ENCODE measurements around the gene SLC46A3. TPM values are rescaled to one million over a fixed set of nuclear protein-coding genes. Genes with fewer than 3 reads are reported as not detected.

The SLC46A3 gene
- total RNA-seq, 1 donor from 2014 or later, result 6.1 TPM

- peak; percentile 41 for FAIRE-seq
- TF ChIP-seq, protein P1, sequence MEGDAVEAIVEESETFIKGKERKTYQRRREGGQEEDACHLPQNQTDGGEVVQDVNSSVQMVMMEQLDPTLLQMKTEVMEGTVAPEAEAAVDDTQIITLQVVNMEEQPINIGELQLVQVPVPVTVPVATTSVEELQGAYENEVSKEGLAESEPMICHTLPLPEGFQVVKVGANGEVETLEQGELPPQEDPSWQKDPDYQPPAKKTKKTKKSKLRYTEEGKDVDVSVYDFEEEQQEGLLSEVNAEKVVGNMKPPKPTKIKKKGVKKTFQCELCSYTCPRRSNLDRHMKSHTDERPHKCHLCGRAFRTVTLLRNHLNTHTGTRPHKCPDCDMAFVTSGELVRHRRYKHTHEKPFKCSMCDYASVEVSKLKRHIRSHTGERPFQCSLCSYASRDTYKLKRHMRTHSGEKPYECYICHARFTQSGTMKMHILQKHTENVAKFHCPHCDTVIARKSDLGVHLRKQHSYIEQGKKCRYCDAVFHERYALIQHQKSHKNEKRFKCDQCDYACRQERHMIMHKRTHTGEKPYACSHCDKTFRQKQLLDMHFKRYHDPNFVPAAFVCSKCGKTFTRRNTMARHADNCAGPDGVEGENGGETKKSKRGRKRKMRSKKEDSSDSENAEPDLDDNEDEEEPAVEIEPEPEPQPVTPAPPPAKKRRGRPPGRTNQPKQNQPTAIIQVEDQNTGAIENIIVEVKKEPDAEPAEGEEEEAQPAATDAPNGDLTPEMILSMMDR (IDR thresholded peaks at IDR 0.05; ENCODE audit: insufficient read depth, low read depth, low read length), result no peak
- no peak for TF ChIP-seq EZH2 (IDR thresholded peaks at IDR 0.05; ENCODE audit: insufficient read depth, low read length)
- H3K27me3 ChIP-seq (ENCODE audit: insufficient read depth, low read length), result no peaks in the 10 kb centered on the region
- Mint-ChIP-seq H3K27me3 (ENCODE audit: low read depth, unreplicated experiment) (no peaks in the 10 kb centered on the region), H3K27ac (ENCODE audit: unreplicated experiment) (peak overlapping the region; percentile 58), H3K36me3 (ENCODE audit: low read depth, unreplicated experiment) (peaks cover 4% of the 10 kb centered on the region), H3K4me1 (ENCODE audit: low read depth, unreplicated experiment) (peaks cover 22% of the 10 kb centered on the region), H3K9me3 (ENCODE audit: unreplicated experiment) (no peaks in the 10 kb centered on the region), H3K4me3 (ENCODE audit: unreplicated experiment) (peak overlapping the region; percentile 79)
- H3K9ac ChIP-seq (ENCODE audit: low read length), result no peak overlapping the region
- H3K4me1 ChIP-seq (ENCODE audit: insufficient read depth, low read length), result peaks cover 15% of the 10 kb centered on the region
- peak; percentile 36 for DNase-seq (ENCODE audit: low read depth)
- no peak overlapping the region for H3K27ac ChIP-seq (ENCODE audit: low read depth, low read length)
- no peaks in the 10 kb centered on the region for H3K36me3 ChIP-seq (ENCODE audit: insufficient read depth, low read length)
- no peaks in the 10 kb centered on the region for H3K79me2 ChIP-seq (ENCODE audit: insufficient read depth, low read length)
- peak overlapping the region; percentile 37 for H3K4me2 ChIP-seq (ENCODE audit: low read length)
- H3K9me3 ChIP-seq (ENCODE audit: insufficient read depth, low read depth, low read length), result no peaks in the 10 kb centered on the region
- no peaks in the 10 kb centered on the region for H4K20me1 ChIP-seq (ENCODE audit: insufficient read depth, low read length)
- no peak overlapping the region for H2AFZ ChIP-seq (ENCODE audit: low read depth, low read length)
- no peak overlapping the region for H3K4me3 ChIP-seq (ENCODE audit: insufficient read depth, low read depth, low read length)
Observed at GRCh38 chr13:28716511-28716910, 2.3 kb downstream of the SLC46A3 start.

- Histone ChIP-seq H3K79me2 (ENCODE audit: insufficient read depth, low read length) (no peaks in the 10 kb centered on the region), H3K9me3 (ENCODE audit: insufficient read depth, low read depth, low read length) (no peaks in the 10 kb centered on the region), H3K36me3 (ENCODE audit: insufficient read depth, low read length) (no peaks in the 10 kb centered on the region), H3K4me3 (ENCODE audit: insufficient read depth, low read depth, low read length) (no peak overlapping the region), H2AFZ (ENCODE audit: low read depth, low read length) (no peak overlapping the region), H3K27ac (ENCODE audit: low read depth, low read length) (no peak overlapping the region), H3K4me1 (ENCODE audit: insufficient read depth, low read length) (peaks cover 11% of the 10 kb centered on the region), H3K27me3 (ENCODE audit: insufficient read depth, low read length) (no peaks in the 10 kb centered on the region), H4K20me1 (ENCODE audit: insufficient read depth, low read length) (no peaks in the 10 kb centered on the region), H3K9ac (ENCODE audit: low read length) (no peak overlapping the region), H3K4me2 (ENCODE audit: low read length) (no peak overlapping the region)
- DNase-seq (ENCODE audit: low read depth) (no peak), FAIRE-seq (no peak)
- Mint-ChIP-seq H3K9me3 (ENCODE audit: unreplicated experiment) (no peaks in the 10 kb centered on the region), H3K36me3 (ENCODE audit: low read depth, unreplicated experiment) (peaks cover 4% of the 10 kb centered on the region), H3K4me3 (ENCODE audit: unreplicated experiment) (no peak overlapping the region), H3K27ac (ENCODE audit: unreplicated experiment) (no peak overlapping the region), H3K27me3 (ENCODE audit: low read depth, unreplicated experiment) (no peaks in the 10 kb centered on the region), H3K4me1 (ENCODE audit: low read depth, unreplicated experiment) (peaks cover 16% of the 10 kb centered on the region)
- TF ChIP-seq, protein P1 (IDR thresholded peaks at IDR 0.05; ENCODE audit: insufficient read depth, low read depth, low read length), result no peak
Observed at GRCh38 chr13:28714651-28715050, 4.1 kb downstream of the SLC46A3 start.

DNA sequence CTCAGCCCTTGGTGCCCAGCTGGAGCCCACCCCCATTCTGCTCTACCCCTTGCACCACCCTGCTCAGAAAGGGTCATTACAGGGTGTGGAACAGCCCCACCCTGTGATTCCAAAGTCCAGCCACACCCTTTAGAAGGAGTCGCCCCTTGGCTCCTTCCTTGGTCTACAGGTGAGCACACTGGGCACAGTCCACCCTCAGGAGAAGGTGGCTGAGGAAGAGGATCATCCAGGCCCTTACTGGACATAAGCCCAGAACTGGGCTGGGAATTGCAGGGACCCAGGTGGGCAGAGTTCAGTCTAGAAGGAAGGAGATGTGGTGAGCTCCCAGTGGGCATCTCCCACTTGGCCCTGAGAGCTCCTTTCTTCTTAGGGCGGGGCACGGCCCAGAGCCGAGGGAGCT, 8.6 kb downstream of the SLC46A3 start:
- no peak overlapping the region for H3K4me3 ChIP-seq (ENCODE audit: insufficient read depth, low read depth, low read length)
- H2AFZ ChIP-seq (ENCODE audit: low read depth, low read length), result no peak overlapping the region
- DNase-seq (ENCODE audit: low read depth), result no peak
- H3K4me3 Mint-ChIP-seq (ENCODE audit: unreplicated experiment), result no peak overlapping the region
- peaks cover 9% of the 10 kb centered on the region for H3K4me1 Mint-ChIP-seq (ENCODE audit: low read depth, unreplicated experiment)
- H3K4me1 ChIP-seq (ENCODE audit: insufficient read depth, low read length), result no peaks in the 10 kb centered on the region
- no peaks in the 10 kb centered on the region for H3K9me3 ChIP-seq (ENCODE audit: insufficient read depth, low read depth, low read length)
- H3K4me2 ChIP-seq (ENCODE audit: low read length), result no peak overlapping the region
- H3K27me3 ChIP-seq (ENCODE audit: insufficient read depth, low read length), result no peaks in the 10 kb centered on the region
- H3K27me3 Mint-ChIP-seq (ENCODE audit: low read depth, unreplicated experiment), result no peaks in the 10 kb centered on the region
- no peaks in the 10 kb centered on the region for H3K79me2 ChIP-seq (ENCODE audit: insufficient read depth, low read length)
- H3K36me3 ChIP-seq (ENCODE audit: insufficient read depth, low read length), result no peaks in the 10 kb centered on the region
- no peak overlapping the region for H3K27ac ChIP-seq (ENCODE audit: low read depth, low read length)
- H4K20me1 ChIP-seq (ENCODE audit: insufficient read depth, low read length), result no peaks in the 10 kb centered on the region
- FAIRE-seq, result no peak
- no peaks in the 10 kb centered on the region for H3K9me3 Mint-ChIP-seq (ENCODE audit: unreplicated experiment)
- TF ChIP-seq, protein P1 (IDR thresholded peaks at IDR 0.05; ENCODE audit: insufficient read depth, low read depth, low read length), result no peak
- no peak for TF ChIP-seq EZH2 (IDR thresholded peaks at IDR 0.05; ENCODE audit: insufficient read depth, low read length)
- peaks cover 3% of the 10 kb centered on the region for H3K36me3 Mint-ChIP-seq (ENCODE audit: low read depth, unreplicated experiment)
- no peak overlapping the region for H3K9ac ChIP-seq (ENCODE audit: low read length)
- no peak overlapping the region for H3K27ac Mint-ChIP-seq (ENCODE audit: unreplicated experiment)
